ENCODE results near the gene PFDN1.

GRCh38 chr5:140246378-140247122 lies 56.4 kb downstream of the PFDN1 start:
- TF ChIP-seq CTCF (IDR thresholded peaks at IDR 0.05) = no peak
- TF ChIP-seq POLR2AphosphoS5 (IDR thresholded peaks at IDR 0.05; ENCODE audit: low read depth, low read length) = no peak
- TF ChIP-seq, protein P1, sequence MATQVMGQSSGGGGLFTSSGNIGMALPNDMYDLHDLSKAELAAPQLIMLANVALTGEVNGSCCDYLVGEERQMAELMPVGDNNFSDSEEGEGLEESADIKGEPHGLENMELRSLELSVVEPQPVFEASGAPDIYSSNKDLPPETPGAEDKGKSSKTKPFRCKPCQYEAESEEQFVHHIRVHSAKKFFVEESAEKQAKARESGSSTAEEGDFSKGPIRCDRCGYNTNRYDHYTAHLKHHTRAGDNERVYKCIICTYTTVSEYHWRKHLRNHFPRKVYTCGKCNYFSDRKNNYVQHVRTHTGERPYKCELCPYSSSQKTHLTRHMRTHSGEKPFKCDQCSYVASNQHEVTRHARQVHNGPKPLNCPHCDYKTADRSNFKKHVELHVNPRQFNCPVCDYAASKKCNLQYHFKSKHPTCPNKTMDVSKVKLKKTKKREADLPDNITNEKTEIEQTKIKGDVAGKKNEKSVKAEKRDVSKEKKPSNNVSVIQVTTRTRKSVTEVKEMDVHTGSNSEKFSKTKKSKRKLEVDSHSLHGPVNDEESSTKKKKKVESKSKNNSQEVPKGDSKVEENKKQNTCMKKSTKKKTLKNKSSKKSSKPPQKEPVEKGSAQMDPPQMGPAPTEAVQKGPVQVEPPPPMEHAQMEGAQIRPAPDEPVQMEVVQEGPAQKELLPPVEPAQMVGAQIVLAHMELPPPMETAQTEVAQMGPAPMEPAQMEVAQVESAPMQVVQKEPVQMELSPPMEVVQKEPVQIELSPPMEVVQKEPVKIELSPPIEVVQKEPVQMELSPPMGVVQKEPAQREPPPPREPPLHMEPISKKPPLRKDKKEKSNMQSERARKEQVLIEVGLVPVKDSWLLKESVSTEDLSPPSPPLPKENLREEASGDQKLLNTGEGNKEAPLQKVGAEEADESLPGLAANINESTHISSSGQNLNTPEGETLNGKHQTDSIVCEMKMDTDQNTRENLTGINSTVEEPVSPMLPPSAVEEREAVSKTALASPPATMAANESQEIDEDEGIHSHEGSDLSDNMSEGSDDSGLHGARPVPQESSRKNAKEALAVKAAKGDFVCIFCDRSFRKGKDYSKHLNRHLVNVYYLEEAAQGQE (IDR thresholded peaks at IDR 0.05; ENCODE audit: insufficient read depth in 1 of 2, low read depth in 2 of 2, low read length in 1 of 2) = no peak
